Aorta (tissue), 5 donors: ENCODE data around the gene ABCF1. TPM values are rescaled to one million over a fixed set of nuclear protein-coding genes. Genes with fewer than 3 reads are reported as not detected.

ENCODE experiments used
- ATAC-seq: fragments of 200-7000 bp; cut with Tn5 transposase; one replicate; pipeline ENCODE4 v1.9.1; 2022; ENCODE audit warnings: moderate library complexity; ENCODE audit not compliant: low FRiP score
- DNase-seq, 2 donors: peaks; one replicate each; pipeline ENCODE4 v3.0.0-alpha.2; 2020
- H3K27ac ChIP-seq, 2 donors: one replicate each; pipeline ENCODE4 v1.5.1; 2013; ENCODE audit warnings: low read length in 2 of 2, mild to moderate bottlenecking in 2 of 2, moderate library complexity in 2 of 2, control low read depth in 1 of 2, inconsistent platforms in 1 of 2, low read depth in 1 of 2
- H3K27me3 ChIP-seq, 2 donors: one replicate each; pipeline ENCODE4 v1.6.1; 2013; ENCODE audit warnings: control low read depth in 1 of 2, low read length in 1 of 2, mild to moderate bottlenecking in 1 of 2, moderate library complexity in 1 of 2; ENCODE audit not compliant: insufficient read depth in 2 of 2, control insufficient read depth in 1 of 2
- H3K36me3 ChIP-seq, 2 donors: one replicate each; pipeline ENCODE4 v1.6.1; 2013; ENCODE audit warnings: control low read depth in 1 of 2, low read length in 1 of 2, mild to moderate bottlenecking in 1 of 2; ENCODE audit not compliant: insufficient read depth in 2 of 2, control insufficient read depth in 1 of 2
- H3K4me1 ChIP-seq, 2 donors: one replicate each; pipeline ENCODE4 v1.6.1; 2013; ENCODE audit warnings: low read length in 2 of 2, control low read depth in 1 of 2, mild to moderate bottlenecking in 1 of 2, moderate library complexity in 1 of 2; ENCODE audit not compliant: insufficient read depth in 2 of 2, control insufficient read depth in 1 of 2
- H3K4me3 ChIP-seq, 2 donors: one replicate each; pipeline ENCODE4 v1.5.1; 2013; ENCODE audit warnings: low read length in 2 of 2, control low read depth in 1 of 2, mild to moderate bottlenecking in 1 of 2
- H3K9me3 ChIP-seq: one replicate; pipeline ENCODE4 v1.6.1; 2013; ENCODE audit warnings: mild to moderate bottlenecking, low read length; ENCODE audit not compliant: control insufficient read depth
- WGBS, 2 donors: extraction: QIAGEN DNeasy Blood & Tissue Kit; methylation state at CpG; one replicate each; pipeline ENCODE4 v1.1.7; 2013; 5-methylcytosine and 5-hydroxymethylcytosine counted together
- intact Hi-C, 2 donors: fragments of 100-400 bp; cut with DNase I; formaldehyde crosslinking; loops; one replicate each; pipeline versions ENCODE4 v1.14.2 to v1.15.0; 2022
- polyA plus RNA-seq, 2 donors: library from polyadenylated mRNA; stranded (reverse); fragments of 200-250 nt; gene quantifications; one replicate each; pipeline ENCODE4 v1.2.3, GENCODE V29; 2013
- total RNA-seq, 2 donors: library from RNA; stranded (reverse); fragmentation: NEBNext Ultra II Directional; extraction: Animal tissue kit (Norgen Biotek cat#: 25700); gene quantifications; one replicate each; pipeline ENCODE4 v1.2.1, GENCODE V29; 2021
- donor health status: healthy with polysubstance abuse.
- donor health status: Bipolar disorder and iron deficiency.
- donor health status: DM: no; HTN: no; CAD: no.
- donor health status: DM: no; HTN: no; CAD: no.
- donor health status: DM: yes; HTN: yes; CAD: no.

Gene ABCF1
- total and polyA plus RNA-seq, 4 donors, result 20.6 to 41.2 (median 28.8) TPM

DNA sequence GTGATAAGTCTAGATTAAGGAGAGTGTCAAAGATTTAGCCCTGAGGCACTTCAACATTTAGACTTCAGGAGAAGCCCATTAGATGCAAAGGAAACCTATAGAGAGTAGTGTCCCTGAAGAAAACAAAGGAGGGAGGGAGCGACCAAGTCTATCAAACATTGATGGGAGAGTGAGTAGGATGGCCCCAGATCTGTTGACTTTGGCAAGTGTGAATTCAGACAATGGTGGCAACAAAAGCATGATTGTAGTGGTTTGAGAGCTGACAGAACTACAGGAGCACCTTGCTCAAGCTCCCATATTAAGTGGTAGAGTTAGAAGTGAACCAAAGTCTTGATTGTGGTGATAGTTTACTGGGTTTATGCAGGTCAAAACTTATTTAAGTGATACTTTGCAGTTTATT lies 979 bp upstream of the ABCF1 start:
- intact Hi-C loops, result loop anchor here (5.0 kb wide), 1 partner anchor 42 kb away; no protein-coding TSS in a partner anchor

DNA sequence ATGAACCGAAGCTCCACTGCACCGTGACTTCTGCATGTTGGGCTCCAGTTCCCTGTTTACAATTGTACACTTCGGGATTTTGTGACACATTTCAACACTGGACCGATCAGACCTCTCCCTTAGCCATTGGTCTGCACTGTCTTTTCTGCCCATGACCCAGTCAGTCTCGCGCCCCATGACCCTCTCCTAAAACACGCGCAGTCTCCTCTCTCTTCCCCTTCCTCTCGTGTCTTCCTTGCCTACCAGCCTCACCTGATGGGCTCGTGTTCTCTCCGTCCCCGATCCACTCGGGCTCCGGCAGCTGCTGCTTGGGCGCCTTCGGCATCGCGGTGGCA lies 535 bp upstream of the ABCF1 start:
- DNase-seq (no peak), ATAC-seq (peak; percentile 24)
- WGBS, 2 donors, result 0 to 1% methylated on average over 18 of the region's 18 CpGs
- Histone ChIP-seq H3K36me3 (no peaks in the 10 kb centered on the region), H3K27me3 (no peaks in the 10 kb centered on the region), H3K4me3 (peak overlapping the region; percentile 41 to 93), H3K9me3 (no peaks in the 10 kb centered on the region), H3K27ac (peak overlapping the region in 1 of 2 donors; percentile 97), H3K4me1 (no peaks in the 10 kb centered on the region)
- intact Hi-C loops, result loop anchor here (5.0 kb wide), 1 partner anchor 42 kb away; no protein-coding TSS in a partner anchor

More for the DNA sequence above, 979 bp upstream of the ABCF1 start:
- H3K9me3 ChIP-seq, result no peaks in the 10 kb centered on the region
- no peaks in the 10 kb centered on the region for H3K36me3 ChIP-seq
- DNase-seq (no peak), ATAC-seq (no peak)
- WGBS, 2 donors, result 75 to 85% methylated on average over 1 of the region's 1 CpG
- H3K4me1 ChIP-seq, result no peaks in the 10 kb centered on the region
- no peak overlapping the region for H3K27ac ChIP-seq
- no peaks in the 10 kb centered on the region for H3K27me3 ChIP-seq
- peak overlapping the region in 1 of 2 donors; percentile 93 for H3K4me3 ChIP-seq

DNA sequence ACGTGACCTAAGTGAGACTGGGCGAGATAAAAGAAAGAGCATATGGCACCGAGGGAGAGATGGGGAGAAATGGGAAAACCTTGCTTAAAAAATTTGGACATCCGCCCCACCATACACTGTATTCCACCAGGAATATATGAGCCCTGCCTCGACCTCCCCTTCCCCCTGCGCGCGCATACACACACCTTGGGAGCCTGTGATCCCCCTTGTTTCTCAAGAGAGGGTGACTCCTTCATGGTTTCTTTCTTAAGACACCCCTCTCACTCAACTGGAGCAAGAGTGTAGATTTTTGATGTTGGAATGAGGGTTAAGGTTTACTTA lies 480 bp downstream of the ABCF1 start:
- Histone ChIP-seq H3K9me3 (no peaks in the 10 kb centered on the region), H3K27me3 (no peaks in the 10 kb centered on the region), H3K4me3 (peak overlapping the region; percentile 46 to 82), H3K4me1 (no peaks in the 10 kb centered on the region), H3K27ac (peak overlapping the region in 1 of 2 donors; percentile 25), H3K36me3 (no peaks in the 10 kb centered on the region)
- intact Hi-C loops, result loop anchor here (5.0 kb wide), 1 partner anchor 41 kb away; no protein-coding TSS in a partner anchor
- 0% methylated on average over 8 of the region's 8 CpGs for WGBS, 2 donors
- no peak for ATAC-seq
- DNase-seq, result no peak

DNA sequence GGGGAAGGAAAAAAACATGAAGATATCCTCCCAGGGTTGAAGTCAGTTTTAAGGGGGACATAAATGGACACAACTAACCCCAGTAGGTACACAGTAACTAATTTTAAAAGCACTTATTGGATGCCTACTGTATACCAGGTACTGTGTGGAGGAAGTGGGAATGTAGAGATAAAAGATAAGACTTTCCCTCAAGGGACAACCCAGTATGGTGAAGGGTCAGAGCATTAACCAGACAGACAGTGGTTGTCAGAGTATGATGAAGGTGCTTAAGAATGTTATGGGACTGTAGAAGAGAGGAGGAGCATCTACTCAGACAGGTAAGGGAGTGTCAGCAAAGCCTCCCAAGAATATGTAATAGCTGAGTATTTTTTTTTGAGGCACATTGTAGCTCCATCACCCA lies 906 bp downstream of the ABCF1 start:
- H3K9me3 ChIP-seq, result no peaks in the 10 kb centered on the region
- ATAC-seq (no peak), DNase-seq (no peak)
- no peaks in the 10 kb centered on the region for H3K4me1 ChIP-seq
- intact Hi-C loops, result loop anchor here (5.0 kb wide), 1 partner anchor 40 kb away; no protein-coding TSS in a partner anchor
- no peak overlapping the region for H3K27ac ChIP-seq
- H3K27me3 ChIP-seq, result no peaks in the 10 kb centered on the region
- H3K4me3 ChIP-seq, result peak overlapping the region in 1 of 2 donors; percentile 82
- H3K36me3 ChIP-seq, result no peaks in the 10 kb centered on the region

DNA sequence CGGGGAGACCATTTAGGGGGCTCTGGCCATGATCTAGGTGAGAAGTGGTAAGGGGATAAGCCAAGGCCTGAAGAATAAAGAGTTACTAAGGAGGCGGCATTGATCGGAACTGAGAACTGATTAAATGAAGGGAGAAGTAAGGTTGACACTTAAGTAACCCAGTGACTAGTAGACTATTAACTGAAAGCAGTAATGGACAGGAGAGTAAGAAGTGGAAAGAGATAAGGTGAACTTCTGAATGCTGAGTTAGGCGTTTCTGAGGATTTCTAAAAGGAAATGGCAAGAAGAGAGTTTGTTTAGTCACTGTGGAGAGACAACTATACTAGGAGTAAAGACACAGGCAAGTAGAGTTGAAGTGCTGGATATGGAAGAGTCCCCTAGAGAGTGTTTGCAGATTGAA lies 1.9 kb downstream of the ABCF1 start:
- Histone ChIP-seq H3K27me3 (no peaks in the 10 kb centered on the region), H3K4me1 (no peaks in the 10 kb centered on the region), H3K36me3 (peaks cover 4% of the 10 kb centered on the region in 2 donors), H3K4me3 (no peak overlapping the region), H3K9me3 (no peaks in the 10 kb centered on the region), H3K27ac (no peak overlapping the region)
- 70 to 76% methylated on average over 4 of the region's 4 CpGs for WGBS, 2 donors
- no peak for ATAC-seq
- intact Hi-C loops, result loop anchor here (5.0 kb wide), 1 partner anchor 39 kb away; no protein-coding TSS in a partner anchor
- no peak for DNase-seq

DNA sequence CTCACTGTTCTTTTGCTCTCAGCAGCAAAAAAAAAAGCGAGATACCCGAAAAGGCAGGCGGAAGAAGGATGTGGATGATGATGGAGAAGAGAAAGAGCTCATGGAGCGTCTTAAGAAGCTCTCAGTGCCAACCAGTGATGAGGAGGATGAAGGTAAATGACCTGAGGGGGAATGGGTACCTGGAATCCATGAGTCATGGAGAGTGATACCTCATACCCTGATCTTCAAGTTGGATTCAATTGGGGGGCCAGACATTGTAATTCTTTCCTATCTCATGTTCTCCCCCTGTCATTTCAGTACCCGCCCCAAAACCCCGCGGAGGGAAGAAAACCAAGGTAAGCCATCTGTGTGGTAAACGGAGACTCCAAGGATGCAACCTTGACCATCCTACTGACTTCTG lies 6.8 kb downstream of the ABCF1 start:
- DNase-seq (no peak), ATAC-seq (no peak)
- H3K4me1 ChIP-seq, result no peaks in the 10 kb centered on the region
- no peaks in the 10 kb centered on the region for H3K9me3 ChIP-seq
- intact Hi-C loops, result no loop called here
- WGBS, 2 donors, result 95 to 97% methylated on average over 8 of the region's 8 CpGs
- H3K27ac ChIP-seq, result no peak overlapping the region
- H3K4me3 ChIP-seq, result no peak overlapping the region
- no peaks in the 10 kb centered on the region for H3K27me3 ChIP-seq
- peaks cover 13 to 15% of the 10 kb centered on the region in 2 donors for H3K36me3 ChIP-seq

DNA sequence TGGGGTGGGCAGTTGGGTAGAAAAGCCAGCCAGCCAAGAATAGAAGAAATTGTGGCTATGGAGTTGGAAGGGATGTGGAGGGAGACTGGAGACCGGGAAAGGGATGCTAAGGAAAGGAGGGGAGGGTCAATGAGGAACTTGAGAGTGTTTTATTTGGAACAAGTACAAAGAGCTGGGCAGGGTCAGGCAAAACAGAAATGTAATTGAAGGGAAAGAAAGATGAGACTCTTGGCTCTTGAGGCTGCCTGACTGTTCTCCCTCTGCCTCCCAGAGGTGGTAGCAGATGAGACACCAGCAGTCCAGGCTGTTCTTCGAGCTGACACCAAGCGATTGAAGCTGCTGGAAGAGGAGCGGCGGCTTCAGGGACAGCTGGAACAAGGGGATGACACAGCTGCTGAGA lies 12.7 kb downstream of the ABCF1 start:
- H3K4me3 ChIP-seq, result no peak overlapping the region
- intact Hi-C loops, result no loop called here
- DNase-seq (no peak), ATAC-seq (no peak)
- WGBS, 2 donors, result 87 to 89% methylated on average over 5 of the region's 5 CpGs
- no peaks in the 10 kb centered on the region for H3K9me3 ChIP-seq
- no peaks in the 10 kb centered on the region for H3K27me3 ChIP-seq
- H3K27ac ChIP-seq, result no peak overlapping the region
- no peaks in the 10 kb centered on the region for H3K4me1 ChIP-seq
- H3K36me3 ChIP-seq, result peaks cover 12 to 27% of the 10 kb centered on the region in 2 donors

DNA sequence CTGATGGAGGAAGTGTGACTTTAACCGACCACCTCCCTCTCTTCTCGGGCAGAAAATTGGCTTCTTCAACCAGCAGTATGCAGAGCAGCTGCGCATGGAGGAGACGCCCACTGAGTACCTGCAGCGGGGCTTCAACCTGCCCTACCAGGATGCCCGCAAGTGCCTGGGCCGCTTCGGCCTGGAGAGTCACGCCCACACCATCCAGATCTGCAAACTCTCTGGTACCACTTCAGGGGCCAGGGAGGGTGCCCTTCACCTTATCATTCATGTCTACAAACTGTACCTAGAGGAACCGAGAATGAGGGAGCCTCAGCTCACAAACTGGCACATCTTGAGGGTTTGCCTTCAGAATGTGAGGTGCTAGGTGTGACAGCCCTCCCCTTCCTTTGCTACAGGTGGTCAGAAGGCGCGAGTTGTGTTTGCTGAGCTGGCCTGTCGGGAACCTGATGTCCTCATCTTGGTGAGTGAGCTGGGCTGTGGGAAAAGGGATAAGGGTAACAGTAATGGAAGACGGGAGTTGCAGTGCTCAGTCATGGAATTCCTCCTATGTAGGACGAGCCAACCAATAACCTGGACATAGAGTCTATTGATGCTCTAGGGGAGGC lies 18.6 kb downstream of the ABCF1 start:
- no peaks in the 10 kb centered on the region for H3K27me3 ChIP-seq
- 92% methylated on average over 15 of the region's 15 CpGs for WGBS, 2 donors
- DNase-seq (no peak), ATAC-seq (no peak)
- intact Hi-C loops, result no loop called here
- H3K4me1 ChIP-seq, result no peaks in the 10 kb centered on the region
- no peak overlapping the region for H3K27ac ChIP-seq
- H3K9me3 ChIP-seq, result no peaks in the 10 kb centered on the region
- H3K4me3 ChIP-seq, result no peak overlapping the region
- H3K36me3 ChIP-seq, result peaks cover 4 to 22% of the 10 kb centered on the region in 2 donors

DNA sequence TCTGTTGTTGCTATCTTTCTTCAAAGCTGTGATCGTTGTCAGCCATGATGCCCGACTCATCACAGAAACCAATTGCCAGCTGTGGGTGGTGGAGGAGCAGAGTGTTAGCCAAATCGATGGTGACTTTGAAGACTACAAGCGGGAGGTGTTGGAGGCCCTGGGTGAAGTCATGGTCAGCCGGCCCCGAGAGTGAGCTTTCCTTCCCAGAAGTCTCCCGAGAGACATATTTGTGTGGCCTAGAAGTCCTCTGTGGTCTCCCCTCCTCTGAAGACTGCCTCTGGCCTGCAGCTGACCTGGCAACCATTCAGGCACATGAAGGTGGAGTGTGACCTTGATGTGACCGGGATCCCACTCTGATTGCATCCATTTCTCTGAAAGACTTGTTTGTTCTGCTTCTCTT lies 19.3 kb downstream of the ABCF1 start:
- DNase-seq (no peak), ATAC-seq (no peak)
- Histone ChIP-seq H3K27ac (no peak overlapping the region), H3K27me3 (no peaks in the 10 kb centered on the region), H3K36me3 (peaks cover 4 to 19% of the 10 kb centered on the region in 2 donors), H3K4me1 (no peaks in the 10 kb centered on the region), H3K9me3 (no peaks in the 10 kb centered on the region), H3K4me3 (no peak overlapping the region)
- intact Hi-C loops, result no loop called here
- 75 to 78% methylated on average over 8 of the region's 8 CpGs for WGBS, 2 donors
